ENCODE measurements around the gene EHMT1.

Gene EHMT1

GRCh38 chr9:137776306-137776995 lies 157.6 kb downstream of the EHMT1 start:
- TF ChIP-seq POLR2AphosphoS5 (IDR thresholded peaks at IDR 0.05; ENCODE audit: low read depth, low read length) (no peak), REST (IDR thresholded peaks at IDR 0.05; ENCODE audit: insufficient read depth in 1 of 2, low read depth in 2 of 2, low read length in 2 of 2) (no peak), SIN3A (IDR thresholded peaks at IDR 0.05; ENCODE audit: borderline replicate concordance, insufficient read depth, low read length) (no peak), FOXP2 (optimal IDR thresholded peaks at IDR 0.05; ENCODE audit: borderline replicate concordance, extremely low read depth, extremely low read length, insufficient read depth) (no peak), TAF1 (IDR thresholded peaks at IDR 0.05; ENCODE audit: borderline replicate concordance, insufficient read depth, low read length) (no peak)

GRCh38 chr9:137777761-137778160 lies 159.0 kb downstream of the EHMT1 start:
- no peak for TF ChIP-seq REST (IDR thresholded peaks at IDR 0.05; ENCODE audit: insufficient read depth in 1 of 2, low read depth in 2 of 2, low read length in 2 of 2)

GRCh38 chr9:137778336-137778735 lies 159.5 kb downstream of the EHMT1 start:
- no peak for TF ChIP-seq REST (IDR thresholded peaks at IDR 0.05; ENCODE audit: insufficient read depth in 1 of 2, low read depth in 2 of 2, low read length in 2 of 2)

GRCh38 chr9:137778914-137779313 lies 160.1 kb downstream of the EHMT1 start:
- TF ChIP-seq POLR2AphosphoS5 (IDR thresholded peaks at IDR 0.05; ENCODE audit: low read depth, low read length) (no peak), TAF1 (IDR thresholded peaks at IDR 0.05; ENCODE audit: borderline replicate concordance, insufficient read depth, low read length) (no peak), SIN3A (IDR thresholded peaks at IDR 0.05; ENCODE audit: borderline replicate concordance, insufficient read depth, low read length) (no peak), REST (IDR thresholded peaks at IDR 0.05; ENCODE audit: insufficient read depth in 1 of 2, low read depth in 2 of 2, low read length in 2 of 2) (no peak), FOXP2 (optimal IDR thresholded peaks at IDR 0.05; ENCODE audit: borderline replicate concordance, extremely low read depth, extremely low read length, insufficient read depth) (no peak)

- no peak for TF ChIP-seq TAF1 (IDR thresholded peaks at IDR 0.05; ENCODE audit: borderline replicate concordance, insufficient read depth, low read length)
- TF ChIP-seq SIN3A (IDR thresholded peaks at IDR 0.05; ENCODE audit: borderline replicate concordance, insufficient read depth, low read length) = no peak
- TF ChIP-seq POLR2AphosphoS5 (IDR thresholded peaks at IDR 0.05; ENCODE audit: low read depth, low read length) = no peak
- TF ChIP-seq REST (IDR thresholded peaks at IDR 0.05; ENCODE audit: insufficient read depth in 1 of 2, low read depth in 2 of 2, low read length in 2 of 2) = no peak
- TF ChIP-seq FOXP2 (optimal IDR thresholded peaks at IDR 0.05; ENCODE audit: borderline replicate concordance, extremely low read depth, extremely low read length, insufficient read depth) = no peak
These were observed 163.2 kb downstream of the EHMT1 start for GRCh38 chr9:137781906-137782585.
